K562 (cell line): ENCODE data around the gene ALK. TPM values are rescaled to one million over a fixed set of nuclear protein-coding genes. Genes with fewer than 3 reads are reported as not detected.

Source experiments
- ATAC-seq: fragments of 200-7000 bp; cut with Tn5 transposase; 3 replicates; pipeline ENCODE4 v1.9.1; 2020; ENCODE audit warnings: moderate library complexity
- BruUV-seq: library from RNA; stranded (reverse); fragments of 400-500 nt; replicated peaks from 2 replicates; lab custom pipeline; 2021; lab: Mats Ljungman, UMichigan
- CTCF ChIA-PET: fragments of 300-600 bp; formaldehyde crosslinking; extraction: SDS; loops from one replicate; lab custom pipeline; 2021; ENCODE audit warnings: low intra/inter-chr PET ratio; lab: Yijun Ruan, JAX
- POLR2A ChIA-PET: fragments of 300-600, 350-650 bp; sonication (Branson Sonifier 250); formaldehyde crosslinking; extraction: SDS; loops from one replicate; lab custom pipeline; 2021; ENCODE audit warnings: antibody characterized with exemption, inconsistent platforms; lab: Yijun Ruan, JAX
- DNase-seq, 4 experiments: peaks; one replicate each; pipeline versions ENCODE4 v3.0.0 to v3.0.0-alpha.2; 2011 to 2018; ENCODE audit warnings: low spot score in 3 of 4, mixed read lengths in 3 of 4; ENCODE audit errors: extremely low read depth in 1 of 4
- FAIRE-seq: peaks from 2 replicates; lab custom pipeline; 2011; peaks lifted over from hg19 to GRCh38; lab: Jason Lieb, UNC
- H2AFZ ChIP-seq: 2 replicates; pipeline ENCODE4 v1.6.0; 2011; ENCODE audit warnings: low read depth, low read length, control low read depth, inconsistent platforms
- H3K27ac ChIP-seq: fragments of 200-600 bp; 3 replicates; pipeline ENCODE4 v1.8.0; 2011; ENCODE audit warnings: low read depth, mild to moderate bottlenecking, control low read depth, inconsistent platforms, low read length, moderate library complexity, mixed read lengths; ENCODE audit errors: extremely low read depth
- H3K27me3 ChIP-seq, 2 experiments: fragments of 300-600 bp in 1 of 2; 2 replicates in 1 of 2; 3 replicates in 1 of 2; pipeline versions ENCODE4 v1.6.0 to v1.8.0; 2011; ENCODE audit warnings: inconsistent platforms in 2 of 2, low read length in 2 of 2, mild to moderate bottlenecking in 1 of 2, mixed read lengths in 1 of 2, moderate library complexity in 1 of 2; ENCODE audit not compliant: control insufficient read depth in 2 of 2, insufficient read depth in 2 of 2
- H3K36me3 ChIP-seq: fragments of 300-600 bp; 3 replicates; pipeline ENCODE4 v1.8.0; 2011; ENCODE audit warnings: mild to moderate bottlenecking, low read length, inconsistent platforms; ENCODE audit not compliant: control insufficient read depth, insufficient read depth
- H3K4me1 ChIP-seq, 2 experiments: fragments of 200-600 bp in 1 of 2; replicated peaks in 1 of 2; 2 replicates in 1 of 2; 3 replicates in 1 of 2; pipeline versions ENCODE4 v1.5.1 to v1.8.0; 2011; ENCODE audit warnings: inconsistent platforms in 2 of 2, low read length in 2 of 2, mild to moderate bottlenecking in 1 of 2, mixed read lengths in 1 of 2, moderate library complexity in 1 of 2; ENCODE audit not compliant: control insufficient read depth in 2 of 2, insufficient read depth in 2 of 2
- H3K4me2 ChIP-seq: 2 replicates; pipeline ENCODE4 v1.6.1; 2011; ENCODE audit warnings: low read length, control low read depth, inconsistent platforms, mixed read lengths; ENCODE audit not compliant: insufficient read depth
- H3K4me3 ChIP-seq: fragments of 200-600 bp; sonication (generic), shearing (Covaris generic); 2 replicates; pipeline ENCODE4 v1.5.1; 2016; ENCODE audit warnings: control low read depth, inconsistent platforms
- H3K79me2 ChIP-seq: fragments of 200-600 bp; 3 replicates; pipeline ENCODE4 v1.8.0; 2011; ENCODE audit warnings: low read length, inconsistent platforms; ENCODE audit not compliant: control insufficient read depth, insufficient read depth
- H3K9ac ChIP-seq, 2 experiments: 2 replicates each; pipeline versions ENCODE4 v1.6.0 to v1.6.1; 2011; ENCODE audit warnings: low read depth in 2 of 2, low read length in 2 of 2, control low read depth in 1 of 2, inconsistent platforms in 1 of 2, mild to moderate bottlenecking in 1 of 2, mixed read lengths in 1 of 2; ENCODE audit not compliant: insufficient read depth in 1 of 2
- H3K9me1 ChIP-seq: one replicate; pipeline ENCODE4 v1.6.0; 2011; ENCODE audit warnings: inconsistent platforms, mild to moderate bottlenecking, low read length, moderate library complexity; ENCODE audit not compliant: control insufficient read depth, insufficient read depth
- H3K9me3 ChIP-seq: replicated peaks from 2 replicates; pipeline ENCODE4 v1.5.1; 2011; ENCODE audit warnings: low read depth, low read length, inconsistent platforms; ENCODE audit not compliant: control insufficient read depth, insufficient read depth
- H4K20me1 ChIP-seq: replicated peaks from 2 replicates; pipeline ENCODE4 v1.6.1; 2011; ENCODE audit warnings: low read length, inconsistent platforms, mixed read lengths; ENCODE audit not compliant: control insufficient read depth, insufficient read depth
- BMI1 ChIP-seq: fragments of 150-350 bp; IDR thresholded peaks from 2 replicates; pipeline ENCODE4 v1.6.1; 2014; ENCODE audit warnings: low read length
- EHMT2 ChIP-seq: fragments of 450-650 bp; IDR thresholded peaks from 2 replicates; pipeline ENCODE4 v1.6.1; 2018; ENCODE audit warnings: antibody characterized with exemption
- NCOA4 ChIP-seq: fragments of 450-650 bp; IDR thresholded peaks from 2 replicates; pipeline ENCODE4 v1.6.1; 2018; ENCODE audit warnings: mild to moderate bottlenecking; ENCODE audit not compliant: partially characterized antibody
- SRSF3 ChIP-seq: fragments of 200-400 bp; formaldehyde crosslinking; IDR thresholded peaks from 2 replicates; pipeline ENCODE4 v1.6.1; 2016; ENCODE audit warnings: mild to moderate bottlenecking, low read length, moderate library complexity; ENCODE audit not compliant: insufficient read depth
- ZNF133 ChIP-seq: fragments of 250-450 bp; sonication (Bioruptor Pico); IDR thresholded peaks from 2 replicates; pipeline ENCODE4 v1.4.0; 2020; ENCODE audit warnings: mild to moderate bottlenecking
- ZNF134 ChIP-seq: fragments of 250-450 bp; sonication (Bioruptor Pico); conservative IDR thresholded peaks from 2 replicates; pipeline ENCODE4 v1.4.0; 2020
- WGBS: fragments of 100-300 bp; shearing (Covaris generic); methylation state at CpG from one replicate; pipeline ENCODE4 v1.1.6; 2016; ENCODE audit warnings: low coverage, mixed read lengths; ENCODE audit not compliant: insufficient coverage; ENCODE audit errors: missing lambda C conversion rate; 5-methylcytosine and 5-hydroxymethylcytosine counted together
- in situ Hi-C: fragments of 300-500 bp; cut with MboI; formaldehyde crosslinking; loops from 4 replicates; pipeline ENCODE4 v1.15.0; 2018; ENCODE audit warnings: inconsistent platforms, mixed read lengths
- intact Hi-C: fragments of 100-400 bp; cut with micrococcal nuclease; formaldehyde crosslinking; loops from 2 replicates; pipeline ENCODE4 v1.14.2; 2022
- polyA plus RNA-seq, 8 experiments: library from polyadenylated mRNA; depleted of rRNA in 4 of 8; stranded (reverse) in 5 of 8; unstranded in 3 of 8; fragments of >200 nt; fragmentation: Nextera tagmentation in 2 of 8; fragmentation: Illumina TruSeq in 1 of 8; extraction: Ambion mirVana in 2 of 8; extraction: Trizol in 1 of 8; gene quantifications; 2 replicates each; pipeline versions ENCODE4 v1.2.1 to v1.2.3, GENCODE V29; 2011 to 2014; ENCODE audit warnings: inconsistent platforms in 1 of 8, missing spikeins in 1 of 8
- total RNA-seq, 7 experiments: library from RNA; depleted of rRNA in 6 of 7; stranded (reverse); fragments of >200 nt in 6 of 7; fragmentation: Illumina TruSeq in 2 of 7; extraction: Trizol in 2 of 7; gene quantifications; 2 replicates each; pipeline versions ENCODE4 v1.2.1 to v1.2.3, GENCODE V29; 2011 to 2021; ENCODE audit warnings: low replicate concordance in 1 of 7
- TF ChIP-seq, protein P1 (sequence below): sonication (generic); formaldehyde crosslinking; IDR thresholded peaks from 2 replicates; pipeline ENCODE4 v1.8.0; 2022; ENCODE audit warnings: missing genetic modification reagents, mild to moderate bottlenecking, moderate library complexity, borderline replicate concordance
- TF ChIP-seq, protein P2 (sequence below): fragments of 250-450 bp; sonication (Bioruptor Pico); IDR thresholded peaks from 2 replicates; pipeline ENCODE4 v1.4.0; 2020; ENCODE audit warnings: mild to moderate bottlenecking, moderate library complexity
- TF ChIP-seq, protein P3 (sequence below), 2 experiments: fragments of 450-650 bp; IDR thresholded peaks; 2 replicates each; pipeline ENCODE4 v1.6.1; 2016; ENCODE audit warnings: mild to moderate bottlenecking in 2 of 2, borderline replicate concordance in 1 of 2, low read depth in 1 of 2, moderate library complexity in 1 of 2

Gene ALK
- total and polyA plus RNA-seq, 9 of the 15 experiments (the other 6 are each of a cell fraction or from before 2014, with no cell fraction given) = not detected

DNA sequence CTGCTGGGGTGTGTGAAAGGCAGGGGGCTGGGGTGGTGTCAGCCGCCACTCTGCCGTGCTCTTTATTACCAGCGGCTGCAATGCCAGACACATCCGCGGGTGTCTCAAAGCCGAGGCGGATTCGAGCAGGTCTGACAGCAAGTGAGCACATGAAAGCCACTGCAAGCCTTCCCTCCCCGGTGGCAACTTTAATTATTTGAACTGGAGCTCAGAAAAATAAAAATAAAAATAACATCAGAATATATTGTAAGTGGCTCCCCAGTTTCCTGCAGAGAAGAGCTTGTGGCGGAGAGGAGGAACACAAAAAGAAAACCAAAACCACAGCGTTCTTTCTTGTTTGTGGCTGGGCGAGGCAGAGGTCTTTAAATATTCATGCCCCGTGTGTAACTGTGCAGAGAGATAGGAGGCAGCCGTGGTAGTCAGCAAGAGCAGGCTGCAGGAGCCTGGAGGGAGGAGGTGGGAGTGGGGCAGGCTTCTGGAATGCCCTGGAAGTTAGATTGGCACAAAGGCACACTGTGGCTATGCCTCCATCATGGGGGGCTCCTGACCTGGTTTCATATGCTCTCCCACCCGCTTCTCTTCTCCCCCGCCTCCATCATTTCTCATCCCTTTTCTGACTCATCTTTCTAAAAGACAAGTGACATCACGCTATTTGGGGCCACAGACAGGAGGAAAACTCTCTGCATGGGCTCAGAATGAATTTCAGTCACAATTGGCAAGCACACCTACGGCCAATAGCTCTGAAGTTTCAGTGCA, 606.4 kb downstream of the ALK start:
- no peaks in the 10 kb centered on the region; a peak in 1 of 5 replicates for H3K4me1 ChIP-seq
- CTCF ChIA-PET = interaction anchor here (0.7 kb wide), 1 partner anchor 1185 kb away, joined by 3 read pairs; no protein-coding TSS in a partner anchor
- POLR2A ChIA-PET = interaction anchor here (0.7 kb wide), 1 partner anchor 778 kb away, joined by 3 read pairs; no protein-coding TSS in a partner anchor
- intact Hi-C loops (no loop called here), in situ Hi-C loops (no loop called here)
- no peak overlapping the region for H3K27ac ChIP-seq
- no peaks in the 10 kb centered on the region for H3K36me3 ChIP-seq
- no peak overlapping the region; a peak in 1 of 4 replicates for H3K9ac ChIP-seq
- H3K4me3 ChIP-seq = no peak overlapping the region
- DNase-seq (no peak), ATAC-seq (peak; percentile 61; the same call in 1 of the 3 replicates), FAIRE-seq (no peak)
- 0% methylated on average over 18 of the region's 18 CpGs for WGBS
- H3K9me1 ChIP-seq = no peaks in the 10 kb centered on the region
- no peak overlapping the region for H3K4me2 ChIP-seq
- H3K27me3 ChIP-seq = peaks cover 0 to 22% of the 10 kb centered on the region in 2 experiments; a peak in 3 of 5 replicates
- H3K79me2 ChIP-seq = no peaks in the 10 kb centered on the region
- no peak overlapping the region for H2AFZ ChIP-seq
- no TSS peak for BruUV-seq
- H4K20me1 ChIP-seq = 0 out of 2 replicates have a peak, but pooled peaks cover 9% of the 10 kb centered on the region
- H3K9me3 ChIP-seq = no peaks in the 10 kb centered on the region
- TF ChIP-seq, protein P1, sequence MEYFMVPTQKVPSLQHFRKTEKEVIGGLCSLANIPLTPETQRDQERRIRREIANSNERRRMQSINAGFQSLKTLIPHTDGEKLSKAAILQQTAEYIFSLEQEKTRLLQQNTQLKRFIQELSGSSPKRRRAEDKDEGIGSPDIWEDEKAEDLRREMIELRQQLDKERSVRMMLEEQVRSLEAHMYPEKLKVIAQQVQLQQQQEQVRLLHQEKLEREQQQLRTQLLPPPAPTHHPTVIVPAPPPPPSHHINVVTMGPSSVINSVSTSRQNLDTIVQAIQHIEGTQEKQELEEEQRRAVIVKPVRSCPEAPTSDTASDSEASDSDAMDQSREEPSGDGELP (CRISPR knock-in tag) = no peak
- TF ChIP-seq, protein P2, sequence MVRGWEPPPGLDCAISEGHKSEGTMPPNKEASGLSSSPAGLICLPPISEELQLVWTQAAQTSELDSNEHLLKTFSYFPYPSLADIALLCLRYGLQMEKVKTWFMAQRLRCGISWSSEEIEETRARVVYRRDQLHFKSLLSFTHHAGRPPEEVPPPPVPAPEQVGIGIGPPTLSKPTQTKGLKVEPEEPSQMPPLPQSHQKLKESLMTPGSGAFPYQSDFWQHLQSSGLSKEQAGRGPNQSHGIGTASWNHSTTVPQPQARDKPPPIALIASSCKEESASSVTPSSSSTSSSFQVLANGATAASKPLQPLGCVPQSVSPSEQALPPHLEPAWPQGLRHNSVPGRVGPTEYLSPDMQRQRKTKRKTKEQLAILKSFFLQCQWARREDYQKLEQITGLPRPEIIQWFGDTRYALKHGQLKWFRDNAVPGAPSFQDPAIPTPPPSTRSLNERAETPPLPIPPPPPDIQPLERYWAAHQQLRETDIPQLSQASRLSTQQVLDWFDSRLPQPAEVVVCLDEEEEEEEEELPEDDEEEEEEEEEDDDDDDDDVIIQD (CRISPR knock-in tag) = no peak
- no peak for TF ChIP-seq ZNF133 (CRISPR knock-in tag)
- TF ChIP-seq NCOA4 = no peak
- TF ChIP-seq EHMT2 = no peak
- TF ChIP-seq SRSF3 = no peak
- no peak for TF ChIP-seq ZNF134
- TF ChIP-seq BMI1 = no peak
- TF ChIP-seq, protein P3, sequence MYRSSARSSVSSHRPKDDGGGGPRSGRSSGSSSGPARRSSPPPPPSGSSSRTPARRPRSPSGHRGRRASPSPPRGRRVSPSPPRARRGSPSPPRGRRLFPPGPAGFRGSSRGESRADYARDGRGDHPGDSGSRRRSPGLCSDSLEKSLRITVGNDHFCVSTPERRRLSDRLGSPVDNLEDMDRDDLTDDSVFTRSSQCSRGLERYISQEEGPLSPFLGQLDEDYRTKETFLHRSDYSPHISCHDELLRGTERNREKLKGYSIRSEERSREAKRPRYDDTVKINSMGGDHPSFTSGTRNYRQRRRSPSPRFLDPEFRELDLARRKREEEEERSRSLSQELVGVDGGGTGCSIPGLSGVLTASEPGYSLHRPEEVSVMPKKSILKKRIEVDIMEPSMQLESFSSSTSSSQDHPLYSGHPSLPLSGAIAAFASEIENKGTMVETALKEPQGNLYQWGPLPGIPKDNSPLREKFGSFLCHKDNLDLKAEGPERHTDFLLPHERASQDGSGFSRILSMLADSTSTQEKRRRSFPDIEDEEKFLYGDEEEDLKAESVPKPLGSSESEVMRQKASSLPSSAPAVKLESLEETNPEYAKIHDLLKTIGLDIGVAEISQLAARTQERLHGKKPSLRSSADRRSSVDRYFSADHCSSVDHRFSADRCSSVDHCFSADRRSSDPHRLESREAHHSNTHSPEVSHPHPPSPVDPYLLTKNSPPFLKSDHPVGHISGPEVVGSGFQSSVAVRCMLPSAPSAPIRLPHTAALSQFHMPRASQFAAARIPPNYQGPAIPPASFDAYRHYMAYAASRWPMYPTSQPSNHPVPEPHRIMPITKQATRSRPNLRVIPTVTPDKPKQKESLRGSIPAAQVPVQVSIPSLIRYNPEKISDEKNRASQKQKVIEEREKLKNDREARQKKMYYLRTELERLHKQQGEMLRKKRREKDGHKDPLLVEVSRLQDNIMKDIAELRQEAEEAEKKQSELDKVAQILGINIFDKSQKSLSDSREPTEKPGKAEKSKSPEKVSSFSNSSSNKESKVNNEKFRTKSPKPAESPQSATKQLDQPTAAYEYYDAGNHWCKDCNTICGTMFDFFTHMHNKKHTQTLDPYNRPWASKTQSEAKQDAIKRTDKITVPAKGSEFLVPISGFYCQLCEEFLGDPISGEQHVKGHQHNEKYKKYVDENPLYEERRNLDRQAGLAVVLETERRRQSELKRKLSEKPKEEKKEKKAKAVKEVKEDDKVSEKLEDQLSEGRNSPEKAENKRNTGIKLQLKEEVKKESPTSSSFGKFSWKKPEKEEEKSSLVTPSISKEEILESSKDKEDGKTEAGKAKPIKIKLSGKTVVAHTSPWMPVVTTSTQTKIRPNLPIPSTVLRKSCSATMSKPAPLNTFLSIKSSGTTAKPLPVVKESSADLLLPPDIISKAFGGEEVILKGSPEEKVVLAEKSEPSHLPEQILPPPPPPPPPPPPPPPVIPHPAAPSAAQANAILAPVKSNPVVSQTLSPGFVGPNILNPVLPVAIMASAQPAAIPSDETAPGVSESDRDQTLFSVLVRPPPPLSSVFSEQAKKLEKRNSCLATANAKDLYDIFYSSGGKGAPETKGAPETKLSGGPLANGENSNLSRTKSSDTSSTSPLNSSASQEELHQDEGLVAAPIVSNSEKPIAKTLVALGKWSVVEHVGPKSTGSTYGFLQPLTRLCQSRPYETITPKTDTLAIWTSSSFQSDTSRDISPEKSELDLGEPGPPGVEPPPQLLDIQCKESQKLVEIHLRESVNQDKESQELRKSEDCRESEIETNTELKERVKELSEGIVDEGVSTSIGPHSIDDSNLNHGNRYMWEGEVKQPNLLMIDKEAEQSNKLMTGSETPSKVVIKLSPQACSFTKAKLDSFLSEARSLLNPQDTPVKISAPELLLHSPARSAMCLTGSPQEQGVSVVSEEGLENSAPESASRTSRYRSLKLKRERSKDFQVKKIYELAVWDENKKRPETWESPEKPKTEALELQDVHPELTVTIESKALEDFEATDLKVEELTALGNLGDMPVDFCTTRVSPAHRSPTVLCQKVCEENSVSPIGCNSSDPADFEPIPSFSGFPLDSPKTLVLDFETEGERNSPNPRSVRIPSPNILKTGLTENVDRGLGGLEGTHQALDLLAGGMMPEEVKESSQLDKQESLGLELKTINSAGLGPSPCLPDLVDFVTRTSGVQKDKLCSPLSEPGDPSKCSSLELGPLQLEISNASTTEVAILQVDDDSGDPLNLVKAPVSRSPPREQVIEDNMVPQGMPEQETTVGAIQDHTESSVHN (IDR thresholded peaks at IDR 0.05; ENCODE audit: borderline replicate concordance in 1 of 2, low read depth in 1 of 2) = no peak
